ENCODE data around the gene SOX11.

Gene SOX11

DNA sequence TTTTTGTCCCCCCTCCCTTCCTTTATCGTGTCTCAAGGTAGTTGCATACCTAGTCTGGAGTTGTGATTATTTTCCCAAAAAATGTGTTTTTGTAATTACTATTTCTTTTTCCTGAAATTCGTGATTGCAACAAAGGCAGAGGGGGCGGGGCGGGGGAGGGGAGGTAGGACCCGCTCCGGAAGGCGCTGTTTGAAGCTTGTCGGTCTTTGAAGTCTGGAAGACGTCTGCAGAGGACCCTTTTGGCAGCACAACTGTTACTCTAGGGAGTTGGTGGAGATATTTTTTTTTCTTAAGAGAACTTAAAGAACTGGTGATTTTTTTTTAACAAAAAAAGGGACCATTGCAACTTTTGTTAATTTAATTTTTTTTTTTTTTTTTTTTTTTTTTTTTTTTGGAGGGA lies 2.1 kb downstream of the SOX11 start:
- ATAC-seq, result no peak
- TF ChIP-seq CREB5 (CRISPR knock-in tag; IDR thresholded peaks at IDR 0.05; ENCODE audit: low read depth) (0 out of 2 replicates have a peak, but pooled peaks have one; percentile 22), ISL1 (CRISPR knock-in tag; IDR thresholded peaks at IDR 0.05) (no peak), GLIS3 (CRISPR knock-in tag; IDR thresholded peaks at IDR 0.05) (no peak)

DNA sequence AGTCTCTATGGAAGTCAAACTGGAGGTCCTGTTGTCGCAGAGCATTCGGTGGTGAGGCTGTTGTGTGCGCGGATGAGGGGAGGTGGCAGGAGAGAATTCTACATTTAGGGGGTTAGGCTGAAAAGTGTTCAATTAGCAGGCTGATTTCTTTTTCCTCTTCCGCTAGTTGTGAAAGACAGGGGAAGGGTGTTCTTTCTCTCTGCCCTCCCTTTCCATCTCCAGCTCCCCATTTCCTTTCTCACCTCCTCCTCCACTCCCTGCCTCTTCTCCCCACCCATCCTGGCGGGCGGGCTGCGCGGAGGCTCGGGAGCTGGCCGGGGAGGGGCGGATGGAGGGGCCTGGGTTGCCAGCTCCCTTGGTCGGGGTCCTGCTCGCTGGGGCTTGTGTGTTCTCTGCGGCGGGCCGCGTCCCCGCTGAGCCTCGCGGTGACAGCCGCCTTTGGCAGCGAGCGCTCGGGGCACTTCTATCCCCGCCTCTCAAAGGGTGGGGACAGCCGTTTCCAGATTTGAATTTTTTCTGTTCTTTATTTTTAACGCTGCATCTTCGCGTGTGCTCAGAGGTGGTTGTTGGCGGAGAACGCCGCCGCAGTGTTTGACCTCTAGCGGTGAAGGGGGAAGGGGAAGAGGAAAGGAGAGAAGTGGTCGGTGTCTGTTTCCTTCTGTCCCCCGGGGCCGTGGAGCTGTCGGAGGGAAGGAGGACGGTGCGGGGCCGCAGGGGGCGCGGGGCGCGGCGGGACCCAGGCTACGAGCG lies 3.6 kb downstream of the SOX11 start:
- peak; percentile 36 for ATAC-seq
- TF ChIP-seq ESRRG (CRISPR knock-in tag; IDR thresholded peaks at IDR 0.05) (0 out of 2 replicates have a peak, but pooled peaks have one; percentile 45), ZNF70 (CRISPR knock-in tag; IDR thresholded peaks at IDR 0.05) (no peak), TCF4 (CRISPR knock-in tag; IDR thresholded peaks at IDR 0.05; ENCODE audit: borderline replicate concordance) (no peak), RARB (CRISPR knock-in tag; IDR thresholded peaks at IDR 0.05) (no peak), ZNF8 (CRISPR knock-in tag; IDR thresholded peaks at IDR 0.05) (no peak), POU6F1 (CRISPR knock-in tag; IDR thresholded peaks at IDR 0.05; ENCODE audit: borderline replicate concordance, low read depth) (no peak), ZC3H10 (CRISPR knock-in tag; IDR thresholded peaks at IDR 0.05) (no peak), CREB5 (CRISPR knock-in tag; IDR thresholded peaks at IDR 0.05; ENCODE audit: low read depth) (0 out of 2 replicates have a peak, but pooled peaks have one; percentile 21), GLIS3 (CRISPR knock-in tag; IDR thresholded peaks at IDR 0.05) (peak; percentile 55; the same call in 1 of the 2 replicates), TSHZ2 (CRISPR knock-in tag; IDR thresholded peaks at IDR 0.05) (no peak), ISL1 (CRISPR knock-in tag; IDR thresholded peaks at IDR 0.05) (0 out of 2 replicates have a peak, but pooled peaks have one; percentile 6), TOX (CRISPR knock-in tag; IDR thresholded peaks at IDR 0.05; ENCODE audit: borderline replicate concordance) (no peak), BACH2 (CRISPR knock-in tag; IDR thresholded peaks at IDR 0.05; ENCODE audit: borderline replicate concordance) (no peak), OSR1 (CRISPR knock-in tag; IDR thresholded peaks at IDR 0.05) (no peak), PATZ1 (CRISPR knock-in tag; IDR thresholded peaks at IDR 0.05; ENCODE audit: borderline replicate concordance) (no peak), ARNTL (CRISPR knock-in tag; IDR thresholded peaks at IDR 0.05; ENCODE audit: borderline replicate concordance, low read depth) (no peak), PPARA (CRISPR knock-in tag; IDR thresholded peaks at IDR 0.05; ENCODE audit: borderline replicate concordance) (no peak), ZFP3 (CRISPR knock-in tag; IDR thresholded peaks at IDR 0.05) (no peak), ZFP30 (CRISPR knock-in tag; IDR thresholded peaks at IDR 0.05) (no peak), SNAI2 (CRISPR knock-in tag; IDR thresholded peaks at IDR 0.05) (no peak; the same call in 1 of the 2 replicates), CSDC2 (CRISPR knock-in tag; IDR thresholded peaks at IDR 0.05) (no peak), ZNF565 (CRISPR knock-in tag; conservative IDR thresholded peaks at IDR 0.05; ENCODE audit: low read depth) (no peak)
- TF ChIP-seq, protein P1, sequence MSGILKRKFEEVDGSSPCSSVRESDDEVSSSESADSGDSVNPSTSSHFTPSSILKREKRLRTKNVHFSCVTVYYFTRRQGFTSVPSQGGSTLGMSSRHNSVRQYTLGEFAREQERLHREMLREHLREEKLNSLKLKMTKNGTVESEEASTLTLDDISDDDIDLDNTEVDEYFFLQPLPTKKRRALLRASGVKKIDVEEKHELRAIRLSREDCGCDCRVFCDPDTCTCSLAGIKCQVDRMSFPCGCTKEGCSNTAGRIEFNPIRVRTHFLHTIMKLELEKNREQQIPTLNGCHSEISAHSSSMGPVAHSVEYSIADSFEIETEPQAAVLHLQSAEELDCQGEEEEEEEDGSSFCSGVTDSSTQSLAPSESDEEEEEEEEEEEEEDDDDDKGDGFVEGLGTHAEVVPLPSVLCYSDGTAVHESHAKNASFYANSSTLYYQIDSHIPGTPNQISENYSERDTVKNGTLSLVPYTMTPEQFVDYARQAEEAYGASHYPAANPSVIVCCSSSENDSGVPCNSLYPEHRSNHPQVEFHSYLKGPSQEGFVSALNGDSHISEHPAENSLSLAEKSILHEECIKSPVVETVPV (CRISPR knock-in tag; IDR thresholded peaks at IDR 0.05), result no peak
